AG20443 (cell line): ENCODE data around the gene ANKRD33B.

Experiments
- DNase-seq: peaks from one replicate; pipeline ENCODE4 v3.0.0; 2012; ENCODE audit warnings: low spot score, mixed read lengths

Gene ANKRD33B

GRCh38 chr5:10579536-10580521 lies 16.0 kb downstream of the ANKRD33B start:
- DNase-seq: no peak

DNA sequence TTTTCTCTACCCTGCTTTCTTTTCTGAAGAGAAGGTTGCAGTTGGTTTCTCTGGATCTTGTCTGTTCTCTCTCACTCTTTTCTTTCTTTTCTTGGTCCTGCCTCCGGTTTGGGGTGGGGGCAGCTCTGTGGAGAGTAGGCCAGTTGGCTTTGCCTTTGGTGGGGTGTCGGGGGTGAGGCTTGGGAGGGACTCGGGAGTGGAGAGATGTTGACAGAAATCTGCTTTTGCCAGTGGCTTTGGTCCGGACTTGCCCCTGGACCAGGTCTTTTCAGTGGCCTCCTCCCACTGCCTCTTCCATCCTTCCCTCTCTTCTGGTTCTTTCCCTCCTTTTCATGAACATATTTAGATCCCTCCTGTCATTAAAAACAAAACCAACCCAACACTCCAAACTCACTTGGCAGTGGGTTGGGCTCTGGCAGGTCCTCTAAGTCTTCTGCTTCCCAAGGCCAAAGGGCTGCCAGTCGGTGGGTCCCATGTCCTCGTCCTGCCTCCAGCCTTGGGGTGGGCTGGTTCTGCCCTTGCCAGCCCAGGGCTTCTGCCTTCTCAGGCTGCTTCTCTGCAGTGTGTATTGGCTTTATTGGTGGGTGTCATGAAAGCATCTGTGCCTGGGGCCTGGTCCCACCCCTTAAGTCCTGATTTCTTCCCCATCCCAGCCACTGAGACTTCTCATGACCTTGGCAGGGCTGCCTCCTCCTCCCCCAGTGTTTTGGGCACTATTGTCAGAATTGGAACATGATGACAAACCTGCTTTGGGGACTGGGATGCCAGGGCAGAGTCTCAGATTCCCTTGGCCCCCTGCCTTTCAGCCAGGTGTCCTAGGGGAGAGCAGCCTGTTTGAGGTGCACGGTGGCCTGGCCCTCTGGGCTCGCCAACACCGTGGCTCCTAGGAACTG lies 16.9 kb downstream of the ANKRD33B start:
- no peak for DNase-seq

- DNase-seq: no peak
These were observed 17.5 kb downstream of the ANKRD33B start for GRCh38 chr5:10581424-10581748.

DNA sequence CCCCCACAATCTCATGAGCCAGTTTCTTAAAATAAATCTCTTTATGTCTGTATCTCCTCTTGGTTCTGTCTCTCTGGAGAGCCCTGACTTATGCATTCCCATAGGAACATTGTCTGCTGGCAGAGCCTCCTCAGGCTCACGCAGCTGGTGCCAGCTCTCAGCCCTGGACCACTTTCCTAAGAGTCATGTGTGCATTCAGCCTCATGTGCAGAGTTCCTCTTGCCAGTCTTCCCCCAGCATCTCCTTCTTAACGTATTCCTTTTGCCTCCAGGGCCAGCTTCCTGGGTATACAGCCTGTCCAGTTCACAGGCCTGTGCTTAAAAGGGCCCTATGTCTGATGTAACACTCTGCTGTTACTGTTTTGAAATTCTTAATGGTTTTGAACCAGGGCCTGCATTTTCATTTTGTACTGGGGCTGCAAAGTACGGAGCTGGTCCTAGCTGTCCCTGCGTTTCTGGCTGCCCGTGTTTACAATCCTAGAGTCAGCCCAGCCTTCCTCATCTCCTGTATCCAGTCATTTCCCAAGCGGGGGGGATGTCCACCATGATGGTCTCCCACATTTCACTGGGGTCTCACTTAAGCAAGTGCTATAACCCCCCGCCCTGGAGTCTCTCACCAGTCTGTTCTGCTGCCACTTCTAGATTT lies 18.1 kb downstream of the ANKRD33B start:
- DNase-seq: peak; percentile 34

GRCh38 chr5:10582512-10582897 lies 18.6 kb downstream of the ANKRD33B start:
- DNase-seq: no peak

DNA sequence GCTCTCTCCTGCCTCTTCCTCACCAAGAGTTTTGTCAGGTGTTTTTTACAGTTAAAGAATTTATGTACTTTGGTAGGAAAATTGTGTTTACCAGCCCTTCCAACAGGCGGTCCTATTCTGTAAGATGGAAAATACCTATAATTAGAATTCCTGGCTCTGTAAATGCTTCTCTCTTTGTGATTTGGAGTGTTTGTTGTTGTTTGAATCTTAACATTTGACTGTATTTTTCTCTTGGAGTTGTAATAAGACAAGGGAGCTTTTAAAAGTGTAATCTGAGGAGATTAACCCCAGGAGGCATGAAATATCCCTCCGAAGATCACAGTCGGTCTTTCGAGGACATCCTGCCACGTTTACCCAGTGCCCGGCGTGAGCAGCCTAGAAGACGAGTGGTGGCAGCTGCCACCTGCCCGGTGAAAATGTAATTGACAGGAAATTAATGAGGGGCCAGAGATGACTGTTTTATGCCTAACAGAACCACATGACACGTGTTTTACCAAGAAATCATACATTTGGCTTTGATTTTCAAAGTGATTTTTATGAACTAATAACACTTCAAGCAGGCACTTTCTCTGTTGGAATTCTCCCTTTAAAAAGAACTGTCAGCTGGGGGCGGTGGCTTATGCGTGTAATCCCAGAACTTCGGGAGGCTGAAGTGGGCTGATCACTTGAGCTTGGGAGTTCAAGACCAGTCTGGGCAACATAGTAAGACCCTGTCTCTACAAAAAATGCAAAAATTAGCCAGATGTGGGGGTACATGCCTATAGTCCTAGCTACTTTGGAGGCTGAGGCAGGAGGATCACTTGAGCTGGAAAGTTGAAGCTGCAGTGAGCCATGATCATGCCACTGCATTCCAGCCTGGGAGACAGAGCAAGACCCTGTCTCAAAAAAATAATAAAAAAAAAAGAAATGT lies 20.0 kb downstream of the ANKRD33B start:
- DNase-seq: no peak

DNA sequence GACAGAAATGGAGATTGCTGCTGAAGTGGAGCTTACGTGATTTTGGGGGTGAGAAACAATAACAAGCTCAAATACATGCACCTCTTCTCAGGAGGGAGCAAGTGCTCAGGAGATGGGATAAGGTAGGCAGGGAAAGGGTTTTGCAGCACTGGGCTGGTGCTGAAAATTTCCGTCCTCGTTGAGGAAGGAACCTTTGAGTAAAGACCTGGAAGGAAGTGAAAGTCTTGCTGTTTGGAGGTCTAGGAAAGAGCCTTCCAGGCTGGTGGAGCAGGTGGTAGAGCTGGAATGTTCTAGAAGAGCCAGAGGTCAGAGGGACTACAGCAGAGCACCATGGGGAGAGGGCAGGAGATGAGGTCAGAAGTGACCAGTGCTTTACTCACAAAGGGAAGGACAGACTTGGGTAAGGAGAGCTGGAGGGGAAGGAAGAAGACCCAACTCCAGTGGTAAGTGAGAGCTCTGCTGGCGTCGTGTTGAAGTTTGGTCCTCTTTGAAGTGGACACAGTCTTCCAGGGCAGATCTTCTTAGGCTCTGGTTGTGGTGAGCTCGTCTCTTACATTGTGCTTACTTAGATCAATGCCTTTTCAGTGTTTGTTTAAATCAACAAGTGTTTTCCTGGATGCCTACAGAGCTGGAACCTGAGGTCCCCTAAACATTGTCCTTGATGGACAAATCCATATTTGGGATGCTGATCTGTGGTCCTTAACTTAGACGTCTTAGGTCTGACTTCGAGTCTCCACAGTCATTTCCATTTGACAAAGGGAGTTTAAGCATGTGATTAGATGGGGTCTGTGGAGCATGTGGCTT lies 21.0 kb downstream of the ANKRD33B start:
- no peak for DNase-seq

GRCh38 chr5:10585518-10585915 lies 21.6 kb downstream of the ANKRD33B start:
- no peak for DNase-seq

DNA sequence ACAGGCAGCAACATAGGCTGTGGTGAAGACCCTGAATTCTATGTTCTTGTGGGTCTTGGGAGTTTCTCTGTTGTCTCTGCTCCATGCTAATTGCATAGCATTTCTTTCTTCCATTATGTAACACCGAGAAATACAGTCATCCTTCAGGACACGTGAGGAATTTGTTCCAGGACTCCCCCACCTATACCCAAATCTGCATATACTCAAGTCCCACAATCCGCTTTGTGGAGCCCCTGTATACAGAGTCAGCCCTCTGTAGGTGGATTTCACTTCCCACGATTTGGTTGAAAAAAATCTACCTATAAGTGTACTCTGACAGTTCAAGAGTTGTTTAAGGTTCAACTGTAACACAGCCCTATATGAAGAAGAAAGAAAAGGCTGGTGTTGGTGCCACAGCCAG lies 22.1 kb downstream of the ANKRD33B start:
- no peak for DNase-seq

- no peak for DNase-seq
These were observed 22.7 kb downstream of the ANKRD33B start for GRCh38 chr5:10586555-10586954.

GRCh38 chr5:10588109-10588775 lies 24.4 kb downstream of the ANKRD33B start:
- DNase-seq: no peak

DNA sequence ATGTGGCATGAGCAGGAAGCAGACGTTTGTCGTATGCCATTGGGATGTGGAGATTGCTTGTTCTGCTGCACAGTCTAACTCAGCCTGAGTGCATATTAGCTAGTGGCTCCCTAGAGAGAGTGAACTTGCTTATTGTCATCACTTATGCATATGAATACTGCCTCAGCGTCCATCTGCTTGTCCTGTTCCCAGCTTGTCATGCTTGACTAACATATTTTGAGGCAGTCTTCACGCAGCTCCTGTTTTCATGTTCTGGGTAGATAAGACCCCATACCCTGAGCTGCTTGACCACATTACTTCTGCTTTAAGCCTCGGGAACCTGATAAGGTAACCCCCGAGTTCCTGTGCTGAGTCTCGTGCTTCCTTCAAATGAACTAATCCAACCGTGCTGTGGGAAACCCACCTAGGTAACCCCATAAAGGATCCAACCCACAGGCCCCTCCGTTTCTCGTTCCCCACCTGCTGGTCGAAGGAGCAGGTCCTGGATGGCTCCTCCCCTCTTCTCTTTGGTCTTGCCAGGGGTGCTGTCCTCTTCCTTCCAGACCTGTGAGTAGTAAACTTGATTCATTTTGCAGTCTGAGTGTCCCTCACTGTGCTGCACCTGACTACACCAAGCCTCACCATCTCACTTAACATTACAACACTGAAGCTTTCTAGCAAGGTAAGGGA lies 25.0 kb downstream of the ANKRD33B start:
- DNase-seq: no peak

- DNase-seq: no peak
These were observed 26.5 kb downstream of the ANKRD33B start for GRCh38 chr5:10590226-10590999.

GRCh38 chr5:10591159-10591558 lies 27.3 kb downstream of the ANKRD33B start:
- no peak for DNase-seq

- no peak for DNase-seq
These were observed 28.1 kb downstream of the ANKRD33B start for GRCh38 chr5:10591966-10592365.

DNA sequence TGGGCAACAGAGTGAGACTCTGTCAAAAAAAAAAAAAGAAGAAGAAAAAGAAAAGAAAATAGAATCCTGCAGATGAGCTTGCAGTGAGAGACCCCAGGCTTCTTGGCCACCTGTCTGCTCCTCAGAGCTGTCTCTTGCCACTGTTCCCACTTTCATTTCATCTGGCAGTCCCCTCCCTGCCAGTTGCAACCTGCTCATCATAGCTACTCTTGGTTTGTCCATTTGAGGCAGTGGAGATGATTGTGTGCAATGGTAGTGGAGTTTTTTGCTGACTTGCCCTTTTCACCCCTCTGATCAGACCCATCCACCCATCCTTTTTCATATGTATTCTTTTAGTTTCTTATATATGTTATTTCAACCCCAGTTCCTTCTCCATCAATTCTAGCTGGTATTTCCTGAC lies 28.7 kb downstream of the ANKRD33B start:
- DNase-seq: no peak

- no peak for DNase-seq
These were observed 29.8 kb downstream of the ANKRD33B start for GRCh38 chr5:10593531-10594181.

DNA sequence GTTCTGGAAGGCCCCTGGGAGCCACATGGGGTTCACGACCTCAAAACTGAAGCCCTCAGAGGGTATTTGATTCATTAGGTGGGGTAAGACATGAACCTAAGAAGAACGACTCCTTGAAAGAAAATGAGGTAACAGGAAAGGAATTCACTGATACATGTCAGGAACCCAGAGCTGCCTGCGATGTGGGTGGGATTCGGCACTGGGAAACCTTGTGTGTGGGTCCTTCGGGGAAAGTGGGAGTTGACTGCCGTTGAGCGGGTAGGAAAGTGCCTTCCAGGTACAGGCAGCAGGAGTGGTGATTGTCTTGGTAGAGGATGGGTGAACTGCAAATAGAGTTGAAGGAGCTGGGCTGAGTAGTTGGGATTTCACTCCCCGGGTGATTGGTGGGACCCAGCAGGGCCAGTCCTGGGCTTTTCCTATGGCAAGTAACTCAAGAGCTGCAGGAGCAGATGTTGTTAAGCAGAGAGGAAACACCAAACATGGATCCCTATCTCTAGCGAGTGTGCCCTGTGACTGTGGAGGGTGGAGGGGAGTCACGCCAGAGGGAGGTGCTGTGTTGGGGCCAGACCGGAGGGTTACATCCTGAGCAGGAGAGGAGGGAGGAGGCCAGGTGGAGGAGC lies 30.8 kb downstream of the ANKRD33B start:
- DNase-seq: no peak
